Measurements from ENCODE around the gene ZNF827.

Gene ZNF827

GRCh38 chr4:145885666-145886065, 53.0 kb downstream of the ZNF827 start:
- no peak for DNase-seq

GRCh38 chr4:145884775-145885174, 53.8 kb downstream of the ZNF827 start:
- DNase-seq, result no peak

DNA sequence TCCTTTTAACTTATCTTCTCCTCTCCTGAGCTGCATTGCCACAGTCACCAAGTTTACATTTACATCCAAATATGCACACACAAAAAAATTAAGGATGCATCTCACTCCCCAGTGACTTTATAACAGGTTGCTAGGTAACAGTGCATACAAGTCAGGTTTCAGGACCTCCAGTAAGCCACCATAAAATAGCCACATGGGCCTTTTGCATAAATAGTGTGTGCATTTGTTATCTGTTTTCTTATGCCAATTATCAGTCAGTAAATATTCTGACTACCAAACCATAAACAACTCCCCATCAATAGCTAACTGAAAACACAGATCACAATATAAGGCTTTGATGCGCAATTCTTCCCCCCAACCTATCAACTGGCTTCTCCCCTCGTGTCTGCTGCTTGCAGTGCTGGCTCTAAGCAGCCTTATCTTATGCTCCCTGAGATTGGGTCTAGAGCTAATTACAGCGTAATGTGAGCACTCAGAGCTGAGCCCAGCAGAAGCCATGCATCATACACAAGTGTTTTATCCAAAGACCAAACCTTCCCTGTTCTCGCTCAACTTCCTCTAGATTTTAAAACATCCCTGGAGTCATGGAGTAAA, 55.4 kb downstream of the ZNF827 start:
- no peak for DNase-seq

DNA sequence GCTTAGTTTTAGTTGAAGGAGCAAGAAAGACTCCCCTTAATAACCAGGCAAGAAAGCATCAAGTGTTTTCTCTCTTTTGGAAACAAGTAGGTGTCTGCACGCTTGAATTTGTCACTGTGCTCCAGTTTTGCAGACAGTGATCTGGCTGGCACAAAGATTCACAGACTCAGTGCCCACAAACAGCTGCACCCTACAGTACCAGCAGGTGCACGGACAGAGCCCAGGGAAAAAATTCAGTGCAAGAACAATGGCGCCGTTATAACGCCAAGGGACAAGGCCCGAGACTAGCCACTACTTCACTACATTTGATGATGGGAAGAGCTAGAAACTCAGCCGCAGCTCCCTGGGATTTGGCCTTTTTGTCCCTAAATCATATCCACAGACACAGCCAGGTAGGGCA, 56.0 kb downstream of the ZNF827 start:
- DNase-seq, result no peak

GRCh38 chr4:145881989-145882388, 56.6 kb downstream of the ZNF827 start:
- no peak for DNase-seq

DNA sequence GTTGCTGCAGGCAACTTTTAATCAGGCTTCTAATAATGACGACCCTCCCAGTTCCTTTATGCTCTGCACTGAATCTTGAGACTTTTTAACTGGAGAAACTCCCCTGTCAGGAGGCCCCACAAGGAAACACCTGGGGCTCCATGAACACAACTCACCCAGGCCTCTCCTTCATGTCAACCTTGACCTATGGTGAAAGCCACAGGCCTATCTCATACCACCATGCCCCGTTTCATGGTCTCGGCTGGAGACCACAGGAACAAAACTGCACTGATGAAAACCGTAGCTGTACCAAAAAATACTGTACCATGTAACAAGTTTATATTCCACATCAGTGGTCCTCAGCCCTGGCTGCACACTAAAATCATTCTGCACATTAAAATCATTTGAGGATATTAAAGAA, 57.0 kb downstream of the ZNF827 start:
- no peak for DNase-seq

DNA sequence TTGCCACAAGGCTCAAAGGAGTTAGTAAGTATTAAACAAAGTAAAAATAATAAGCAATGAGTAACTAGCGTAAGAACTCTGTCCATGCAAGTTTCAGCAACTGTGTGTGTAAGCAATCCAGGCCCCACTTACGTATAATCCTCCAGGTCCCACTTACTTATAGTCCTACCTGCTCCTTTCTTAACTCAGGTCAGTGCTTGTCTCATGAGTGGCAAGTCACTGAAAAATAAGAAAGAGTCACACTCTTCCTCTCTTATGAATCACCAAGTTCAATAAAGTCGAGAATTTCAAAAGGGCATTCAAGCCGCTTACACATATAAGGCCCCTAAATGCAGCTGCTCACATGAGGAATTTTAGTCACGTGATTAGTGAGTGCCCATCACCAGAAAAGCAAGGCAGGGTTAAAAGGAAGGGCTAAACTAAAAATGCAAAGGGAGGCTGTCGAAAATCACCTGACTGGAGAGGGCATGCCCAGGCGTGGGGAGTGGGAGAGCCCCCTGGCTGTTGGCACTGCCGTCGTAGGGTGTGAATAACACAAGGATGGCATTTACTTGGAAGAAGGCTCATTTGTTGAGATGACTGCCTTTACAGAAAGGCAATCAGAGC, 58.2 kb downstream of the ZNF827 start:
- DNase-seq, result no peak

DNA sequence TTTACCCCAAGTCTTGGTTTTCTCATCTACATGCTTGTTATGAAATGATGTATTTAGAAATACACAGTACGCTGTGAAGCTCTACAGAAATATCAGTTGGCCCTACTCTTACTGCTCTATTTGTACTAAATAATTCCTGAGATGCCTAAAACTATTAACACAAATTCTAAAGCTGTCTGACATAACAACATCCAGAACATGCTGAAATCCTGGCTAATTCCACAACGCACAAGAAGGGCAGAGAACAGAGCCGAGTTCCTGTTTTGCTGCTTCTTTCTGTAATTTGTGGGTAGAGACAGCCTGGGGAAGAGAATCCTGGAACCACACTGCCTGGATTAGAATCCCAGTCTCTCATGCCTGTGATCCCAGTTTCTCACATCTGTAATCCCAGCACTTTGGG, 59.0 kb downstream of the ZNF827 start:
- DNase-seq, result no peak

DNA sequence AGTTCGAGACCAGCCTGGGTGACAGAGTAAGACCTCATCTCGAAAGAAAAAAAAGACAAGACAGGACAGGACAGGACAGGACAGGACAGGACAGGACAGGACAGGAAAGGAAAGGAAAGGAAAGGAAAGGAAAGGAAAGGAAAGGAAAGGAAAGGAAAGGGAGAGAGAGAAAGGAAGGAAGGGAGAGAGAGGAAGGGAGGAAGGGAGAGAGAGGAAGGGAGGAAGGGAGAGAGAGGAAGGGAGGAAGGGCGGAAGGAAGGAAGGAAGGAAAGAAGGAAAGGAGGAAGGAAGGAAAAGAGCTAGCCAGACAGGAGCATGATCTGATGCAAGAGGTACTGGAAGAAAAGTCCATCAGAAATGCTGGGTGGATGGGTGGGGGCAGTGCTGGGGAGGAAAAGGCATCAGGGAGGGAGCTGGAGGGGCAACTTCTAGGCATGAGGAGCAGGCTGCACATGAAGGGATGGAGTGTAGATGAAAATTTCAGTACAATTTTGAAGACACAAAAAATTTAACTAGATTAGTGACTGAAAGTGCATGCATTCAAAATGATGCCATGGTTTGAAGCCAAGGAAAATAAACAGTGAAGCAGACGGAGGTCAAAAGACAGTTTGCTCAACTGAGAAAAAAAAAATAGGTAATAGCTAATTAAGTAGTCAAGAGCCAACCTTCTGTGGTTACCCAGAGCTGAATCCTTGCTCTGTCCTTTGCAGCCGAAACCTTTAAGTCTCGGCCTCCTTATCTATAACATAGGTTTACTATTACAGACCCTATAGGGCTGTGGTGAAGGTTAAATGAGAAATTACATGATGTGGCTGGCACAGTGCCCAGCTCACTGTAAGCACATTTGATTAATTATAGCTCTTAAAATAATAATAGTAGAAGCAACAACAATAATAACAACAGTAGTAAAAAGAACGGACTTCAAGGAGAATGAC, 59.9 kb downstream of the ZNF827 start:
- no peak for DNase-seq

GRCh38 chr4:145876531-145877180, 62.0 kb downstream of the ZNF827 start:
- no peak for DNase-seq

DNA sequence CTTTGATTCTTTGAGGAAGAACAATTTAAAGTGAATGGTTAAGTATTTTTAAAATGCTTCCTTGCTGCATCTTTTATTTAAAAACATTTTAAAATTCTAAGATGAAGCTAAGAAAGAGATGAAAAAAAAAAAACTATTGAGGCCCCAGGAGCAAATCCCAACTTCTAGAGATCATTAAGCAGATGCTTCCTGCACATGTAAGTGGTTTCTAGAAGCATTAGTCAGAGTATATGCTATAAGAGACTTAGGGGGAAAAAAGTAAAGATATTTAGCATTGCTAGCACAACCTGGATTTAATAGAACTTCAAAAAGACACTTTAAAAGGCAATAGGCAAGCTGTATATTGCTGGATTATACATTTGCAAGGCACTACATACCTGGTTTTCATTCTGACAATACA, 64.7 kb downstream of the ZNF827 start:
- no peak for DNase-seq

GRCh38 chr4:145871209-145871608, 67.4 kb downstream of the ZNF827 start:
- no peak for DNase-seq

- DNase-seq, result no peak
Observed at GRCh38 chr4:145870155-145871020, 68.2 kb downstream of the ZNF827 start.

DNA sequence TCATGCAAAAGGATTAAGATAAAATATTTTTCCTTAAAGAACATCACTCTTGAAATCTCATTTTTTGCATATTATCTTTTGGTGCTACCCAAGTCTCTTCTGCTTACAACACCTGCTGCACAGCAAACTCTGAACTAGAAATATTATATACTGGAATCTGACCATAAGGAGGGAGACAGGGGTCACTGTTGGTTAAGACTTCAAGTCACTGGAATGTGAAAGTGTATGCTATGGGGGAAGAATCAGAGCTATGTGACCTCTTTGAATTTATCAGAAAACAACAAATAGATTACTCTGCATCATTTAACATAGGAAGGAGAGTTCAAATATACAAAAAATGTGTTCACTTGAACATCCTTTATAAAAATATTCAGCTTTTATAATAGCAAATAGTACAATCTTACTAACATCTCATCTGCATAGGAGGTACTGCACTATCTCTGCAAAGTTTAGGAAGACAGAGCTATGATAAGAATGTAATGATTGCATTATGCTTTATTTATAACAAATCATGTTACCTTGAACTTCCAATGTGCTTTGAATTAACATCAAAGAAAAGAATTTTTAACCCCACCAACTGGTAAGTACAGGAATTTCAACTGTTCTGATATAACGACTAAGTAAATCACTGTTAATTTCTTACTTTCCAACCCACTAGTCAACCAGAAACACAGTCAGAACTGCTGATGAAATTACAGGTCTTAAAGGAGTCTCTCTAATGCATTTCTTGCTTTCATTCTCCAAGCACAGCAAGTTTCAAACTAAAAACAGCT, 69.8 kb downstream of the ZNF827 start:
- DNase-seq, result no peak

GRCh38 chr4:145867406-145867805, 71.2 kb downstream of the ZNF827 start:
- DNase-seq, result no peak

DNA sequence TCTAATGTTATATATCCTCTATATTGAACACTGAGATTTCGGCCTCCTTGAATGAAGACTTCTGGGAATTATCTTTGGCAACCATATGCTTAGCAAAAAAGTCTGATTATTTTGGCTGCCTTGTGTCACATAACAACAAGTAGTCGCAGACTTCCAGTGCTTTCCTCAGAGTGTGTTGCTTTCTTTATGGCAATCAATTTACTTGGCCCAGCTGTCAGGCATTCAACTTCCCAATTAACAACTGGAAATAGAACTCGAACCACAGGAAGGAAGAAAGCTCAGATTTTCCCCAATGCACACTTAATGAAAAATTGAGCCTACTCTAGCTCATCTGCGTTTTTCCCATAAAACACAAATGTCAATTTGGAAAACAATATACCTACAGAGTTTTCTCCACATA, 71.6 kb downstream of the ZNF827 start:
- no peak for DNase-seq

- no peak for DNase-seq
Observed at GRCh38 chr4:145865274-145865941, 73.2 kb downstream of the ZNF827 start.

GRCh38 chr4:145863191-145863590, 75.4 kb downstream of the ZNF827 start:
- no peak for DNase-seq

GRCh38 chr4:145861336-145862318, 77.0 kb downstream of the ZNF827 start:
- no peak for DNase-seq

DNA sequence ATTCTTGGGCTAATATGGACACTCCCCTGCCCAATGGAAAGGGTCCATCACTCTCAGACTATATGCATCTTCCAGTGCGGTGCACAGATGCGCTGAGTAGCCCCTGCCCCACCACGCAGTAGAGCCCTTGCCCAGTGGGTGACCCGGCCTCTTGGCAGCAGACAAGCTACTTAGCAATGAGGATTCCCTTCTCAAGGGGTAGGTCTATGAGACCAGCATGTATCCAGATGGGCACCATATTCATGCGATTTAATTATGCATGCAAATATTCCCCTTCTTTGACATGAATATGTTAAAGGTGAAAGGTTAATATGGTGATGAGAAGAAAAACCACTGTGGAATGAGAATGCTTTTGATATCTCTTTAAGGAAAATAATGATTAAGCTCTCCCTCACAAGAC, 77.7 kb downstream of the ZNF827 start:
- DNase-seq, result no peak
